ENCODE data around the gene RPL11. TPM values are rescaled to one million over a fixed set of nuclear protein-coding genes. Genes with fewer than 3 reads are reported as not detected.

RPL11 gene
- total and polyA plus RNA-seq, 2 of the 8 experiments (the other 6 are each of a cell fraction or from before 2014, with no cell fraction given), result 1,192 to 1,426 TPM

- POLR2A ChIA-PET (ENCODE audit: partially characterized antibody), result interaction anchor here (0.7 to 12.3 kb wide), 26 partner anchors 8 to 212 kb away, joined by 3 to 190 read pairs (median 4); partner anchors contain the start of genes ASAP3 and ELOA
- Histone ChIP-seq H3K4me2 (ENCODE audit: insufficient read depth in 1 of 2, low read depth in 2 of 2, low read length in 2 of 2) (peak overlapping the region in 1 of 2 experiments; percentile 15; a peak in 1 of 4 replicates), H3K18ac (ENCODE audit: extremely low read depth, low read length) (no peak overlapping the region), H2BK120ac (replicated peaks; ENCODE audit: low read depth, low read length) (no peak overlapping the region), H3K14ac (ENCODE audit: insufficient read length) (no peak overlapping the region), H3K56ac (replicated peaks; ENCODE audit: insufficient read length, low read depth, low read length) (no peak overlapping the region), H2AK5ac (ENCODE audit: low read depth, low read length) (no peak overlapping the region), H3K36me3 (ENCODE audit: control insufficient read depth in 2 of 4, insufficient read depth in 4 of 4, low read length in 3 of 4) (peaks cover 46 to 85% (median 77%) of the 10 kb centered on the region in 4 experiments), H3K4me1 (replicated peaks in 1 of 4; ENCODE audit: control insufficient read depth in 3 of 4, insufficient read depth in 4 of 4, low read length in 3 of 4) (peaks cover 0 to 13% (median 6%) of the 10 kb centered on the region in 4 experiments; a peak in 4 of 7 replicates), H3K79me2 (ENCODE audit: control insufficient read depth in 1 of 2, insufficient read depth in 2 of 2, low read length in 2 of 2) (peaks cover 42 to 89% of the 10 kb centered on the region in 2 experiments), H3K4me3 (ENCODE audit: extremely low read depth in 1 of 4, insufficient read depth in 2 of 4, low read depth in 3 of 4, low read length in 4 of 4) (0 out of 8 replicates have a peak overlapping the region, but pooled peaks of 1 of the 4 experiments have one; percentile 85), H3K79me1 (ENCODE audit: low read depth, low read length) (peaks cover 8% of the 10 kb centered on the region), H3K9me3 (ENCODE audit: insufficient read depth in 2 of 2, low read depth in 1 of 2, low read length in 1 of 2) (no peaks in the 10 kb centered on the region), H4K91ac (replicated peaks; ENCODE audit: insufficient read length, low read length) (no peak overlapping the region), H3K23me2 (ENCODE audit: low read depth, low read length) (peaks cover 11% of the 10 kb centered on the region; the same call in 1 of the 2 replicates), H4K20me1 (replicated peaks in 1 of 2; ENCODE audit: control insufficient read depth in 1 of 2, insufficient read depth in 2 of 2, low read length in 2 of 2) (peaks cover 43 to 44% of the 10 kb centered on the region in 2 experiments), H2BK12ac (ENCODE audit: low read depth, low read length) (no peak overlapping the region), H3K23ac (ENCODE audit: insufficient read length) (no peak overlapping the region), H3K9ac (replicated peaks in 1 of 4; ENCODE audit: extremely low read depth in 1 of 4, low read depth in 3 of 4, low read length in 3 of 4) (peak overlapping the region in 1 of 4 experiments; percentile 18; a peak in 2 of 7 replicates), H2BK20ac (ENCODE audit: low read length) (no peak overlapping the region), H3K27me3 (replicated peaks in 1 of 4; ENCODE audit: control insufficient read depth in 3 of 4, extremely low read depth in 1 of 4, insufficient read depth in 3 of 4, low read length in 3 of 4) (no peaks in the 10 kb centered on the region), H2AFZ (ENCODE audit: low read length) (no peak overlapping the region), H2BK5ac (ENCODE audit: low read depth, low read length) (no peak overlapping the region), H4K8ac (ENCODE audit: extremely low read depth, insufficient read depth, low read length) (no peak overlapping the region), H2BK15ac (ENCODE audit: low read length) (no peak overlapping the region), H3K4ac (replicated peaks; ENCODE audit: insufficient read length, low read depth, low read length) (no peak overlapping the region), H4K5ac (ENCODE audit: insufficient read length, low read depth, low read length) (no peak overlapping the region), H3K27ac (ENCODE audit: low read depth, low read length) (no peak overlapping the region)
- no peak for DNase-seq (ENCODE audit: low read depth in 1 of 2, low spot score in 2 of 2)
- no peak for TF ChIP-seq GTF2F1 (IDR thresholded peaks at IDR 0.05; ENCODE audit: borderline replicate concordance, low read depth, low read length)
- peak; percentile 64; the same call in 1 of the 2 replicates for TF ChIP-seq POLR2AphosphoS5 (IDR thresholded peaks at IDR 0.05; ENCODE audit: low read depth, low read length)
- no peak for TF ChIP-seq RBBP5 (IDR thresholded peaks at IDR 0.05; ENCODE audit: borderline replicate concordance, low read depth, low read length)
- no peak for TF ChIP-seq SIRT6 (IDR thresholded peaks at IDR 0.05; ENCODE audit: low read length)
- no peak for FAIRE-seq
- CTCF ChIA-PET (ENCODE audit: partially characterized antibody), result interaction anchor here (0.7 to 1.6 kb wide), 8 partner anchors 19 to 151 kb away, joined by 3 to 4 read pairs (median 3); no protein-coding TSS in a partner anchor
- WGBS, 2 experiments (ENCODE audit: extremely low coverage in 1 of 2, insufficient coverage in 1 of 2, insufficient read length in 1 of 2, insufficient replicate concordance in 2 of 2, low coverage in 1 of 2, low lambda C conversion rate in 2 of 2, missing lambda C conversion rate in 1 of 2), result 94% methylated on average over 3 of the region's 3 CpGs; no CpG with 5 or more reads in 1 of the 2 experiments
Measured at GRCh38 chr1:23695667-23696066, 4.1 kb downstream of the RPL11 start.

All from H1 (cell line).